DMS53 (cell line): ENCODE results near the gene SGCG.
"Not testable (repeated sequence)": the region's sequence is repeated elsewhere in the genome, so short reads cannot be mapped to it uniquely, and the experiment has no call there.

Source experiments
- DNase-seq: peaks from one replicate; lab custom pipeline; 2025; lab: John Stamatoyannopoulos, UW

SGCG gene

GRCh38 chr13:23212671-23213070, 31.9 kb downstream of the SGCG start:
- no peak for DNase-seq

- DNase-seq: no peak
Measured at GRCh38 chr13:23231241-23231640, 50.5 kb downstream of the SGCG start.

GRCh38 chr13:23235994-23236393, 55.2 kb downstream of the SGCG start:
- no peak for DNase-seq

GRCh38 chr13:23243066-23243465, 62.3 kb downstream of the SGCG start:
- no peak for DNase-seq

- DNase-seq: not testable (repeated sequence)
Measured at GRCh38 chr13:23248410-23248809, 67.6 kb downstream of the SGCG start.

GRCh38 chr13:23254506-23254905, 73.7 kb downstream of the SGCG start:
- no peak for DNase-seq

- DNase-seq: no peak
Measured at GRCh38 chr13:23267571-23267970, 86.8 kb downstream of the SGCG start.

- no peak for DNase-seq
Measured at GRCh38 chr13:23268441-23268840, 87.7 kb downstream of the SGCG start.

GRCh38 chr13:23271331-23271730, 90.6 kb downstream of the SGCG start:
- DNase-seq: no peak

GRCh38 chr13:23273498-23273897, 92.7 kb downstream of the SGCG start:
- DNase-seq: peak; percentile 12

- DNase-seq: no peak
Measured at GRCh38 chr13:23279321-23279720, 98.5 kb downstream of the SGCG start.

GRCh38 chr13:23288564-23288963, 107.8 kb downstream of the SGCG start:
- DNase-seq: no peak

GRCh38 chr13:23288995-23289394, 108.2 kb downstream of the SGCG start:
- DNase-seq: no peak

GRCh38 chr13:23289917-23290357, 109.2 kb downstream of the SGCG start:
- no peak for DNase-seq

GRCh38 chr13:23292586-23292985, 111.8 kb downstream of the SGCG start:
- no peak for DNase-seq

GRCh38 chr13:23314837-23315236, 134.1 kb downstream of the SGCG start:
- peak; percentile 3 for DNase-seq

GRCh38 chr13:23319883-23320224, 139.1 kb downstream of the SGCG start:
- no peak for DNase-seq

GRCh38 chr13:23320926-23321534, 140.3 kb downstream of the SGCG start:
- DNase-seq: no peak

- peak; percentile 75 for DNase-seq
Measured at GRCh38 chr13:23321535-23322241, 140.9 kb downstream of the SGCG start.

GRCh38 chr13:23322353-23323336, 141.9 kb downstream of the SGCG start:
- peak; percentile 87 for DNase-seq

GRCh38 chr13:23323946-23324709, 143.3 kb downstream of the SGCG start:
- peak; percentile 58 for DNase-seq

GRCh38 chr13:23325191-23325590, 144.4 kb downstream of the SGCG start:
- DNase-seq: peak; percentile 6
